HG03460 (cell line): ENCODE data around the gene GGTLC2.
"Not testable (repeated sequence)": the region's sequence is repeated elsewhere in the genome, so short reads cannot be mapped to it uniquely, and the experiment has no call there.

Experiments used
- ATAC-seq: cut with Tn5 transposase; IDR thresholded peaks from one replicate; pipeline ENCODE4 v1.9.1; 2021; ENCODE audit not compliant: unreplicated experiment

Gene GGTLC2

GRCh38 chr22:22667966-22668880, 23.8 kb downstream of the GGTLC2 start:
- ATAC-seq = no peak

- ATAC-seq = no peak
These were observed 24.7 kb downstream of the GGTLC2 start for GRCh38 chr22:22669093-22669492.

DNA sequence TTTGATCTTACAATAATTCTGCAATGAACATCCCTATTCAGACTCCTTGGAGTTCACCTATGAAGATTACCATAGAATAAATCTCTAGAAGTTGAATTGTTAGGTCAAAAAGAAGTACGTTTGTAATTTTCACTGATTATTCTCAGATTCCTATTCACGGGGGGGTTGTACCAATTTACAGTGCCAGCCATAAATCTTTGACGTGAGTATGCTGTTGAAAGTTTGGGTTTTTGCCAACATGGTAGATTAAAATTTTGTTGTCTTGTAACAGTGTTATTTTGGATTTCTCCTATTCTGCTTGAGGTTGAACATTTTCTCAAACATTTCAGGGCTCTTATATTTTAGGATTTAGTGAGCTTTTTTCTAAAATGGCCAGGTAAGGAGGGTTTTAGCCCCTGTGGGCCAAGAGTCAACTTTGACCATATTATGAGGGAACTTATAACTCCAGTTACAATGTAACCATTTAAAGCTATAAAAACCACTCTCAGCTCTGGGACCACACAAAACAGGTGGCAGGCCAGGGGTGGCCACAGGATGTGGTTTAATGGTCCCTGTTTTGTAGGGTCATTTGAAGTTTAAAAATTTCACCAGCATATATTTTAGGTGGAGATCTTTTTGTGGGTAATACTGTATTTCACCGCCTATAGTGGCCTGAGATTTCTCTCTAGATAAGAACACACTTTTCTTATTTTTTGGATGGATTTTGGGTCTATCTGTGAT, 25.8 kb downstream of the GGTLC2 start:
- no peak for ATAC-seq

DNA sequence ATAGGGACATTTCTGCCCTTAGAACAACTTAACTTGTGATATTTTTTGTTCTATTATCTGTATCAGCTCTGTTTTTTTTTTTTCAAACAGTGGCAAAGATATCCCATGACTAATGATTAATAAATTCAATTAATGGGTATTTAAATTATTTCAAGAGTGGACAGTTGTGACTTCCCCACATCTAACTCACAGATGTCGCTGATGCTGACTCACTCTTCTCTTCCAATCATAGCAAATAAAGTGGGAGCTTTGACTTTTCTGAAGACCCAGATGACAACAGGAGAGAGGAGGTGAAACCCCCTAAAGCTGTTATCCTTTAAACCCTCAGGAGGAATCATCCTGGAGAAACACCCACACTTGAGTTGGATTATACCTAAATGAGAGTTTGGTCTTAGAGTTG, 27.1 kb downstream of the GGTLC2 start:
- ATAC-seq = no peak

GRCh38 chr22:22673099-22673498, 28.7 kb downstream of the GGTLC2 start:
- ATAC-seq = no peak

GRCh38 chr22:22673628-22674027, 29.2 kb downstream of the GGTLC2 start:
- no peak for ATAC-seq

DNA sequence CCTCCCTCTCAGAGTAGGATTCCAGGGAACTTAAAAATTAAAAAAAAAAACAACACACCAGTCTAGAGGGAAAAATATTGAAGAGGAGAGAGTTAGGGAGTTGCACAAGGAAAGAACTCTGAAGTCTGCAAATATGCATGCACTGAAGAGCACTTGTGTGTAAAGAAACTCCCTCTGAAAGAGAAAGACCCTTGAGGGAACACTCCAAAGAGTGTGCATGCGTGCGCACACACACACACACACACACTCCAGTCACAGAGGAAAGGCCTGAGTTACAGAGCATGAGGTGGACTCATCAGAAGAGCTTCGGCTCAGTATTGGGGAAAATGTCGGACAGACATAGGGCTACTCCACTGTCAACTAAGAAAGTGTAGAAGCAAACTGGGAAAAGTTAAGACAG, 30.1 kb downstream of the GGTLC2 start:
- no peak for ATAC-seq

- ATAC-seq = no peak
These were observed 34.6 kb downstream of the GGTLC2 start for GRCh38 chr22:22678970-22679369.

DNA sequence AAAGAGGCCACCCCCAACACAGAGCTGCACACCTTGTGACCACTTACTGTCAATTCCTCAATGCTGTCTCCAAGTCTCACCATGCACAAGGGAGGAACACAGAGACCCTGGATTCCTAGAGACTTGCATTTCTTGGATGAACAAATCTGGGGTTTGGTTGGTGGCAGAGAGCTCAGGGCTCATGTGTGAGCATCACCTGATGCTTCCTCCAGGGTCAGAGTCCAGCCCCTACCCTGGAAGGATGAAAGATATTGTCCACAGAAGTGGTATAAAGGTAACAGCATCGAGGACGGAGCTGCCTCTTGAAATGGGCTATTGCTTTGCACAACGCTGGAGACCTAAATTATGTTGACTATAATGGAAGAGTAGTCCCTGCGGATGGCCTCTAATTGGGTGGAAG, 36.0 kb downstream of the GGTLC2 start:
- no peak for ATAC-seq

GRCh38 chr22:22681221-22681739, 36.9 kb downstream of the GGTLC2 start:
- ATAC-seq = no peak

GRCh38 chr22:22682196-22682595, 37.8 kb downstream of the GGTLC2 start:
- no peak for ATAC-seq

DNA sequence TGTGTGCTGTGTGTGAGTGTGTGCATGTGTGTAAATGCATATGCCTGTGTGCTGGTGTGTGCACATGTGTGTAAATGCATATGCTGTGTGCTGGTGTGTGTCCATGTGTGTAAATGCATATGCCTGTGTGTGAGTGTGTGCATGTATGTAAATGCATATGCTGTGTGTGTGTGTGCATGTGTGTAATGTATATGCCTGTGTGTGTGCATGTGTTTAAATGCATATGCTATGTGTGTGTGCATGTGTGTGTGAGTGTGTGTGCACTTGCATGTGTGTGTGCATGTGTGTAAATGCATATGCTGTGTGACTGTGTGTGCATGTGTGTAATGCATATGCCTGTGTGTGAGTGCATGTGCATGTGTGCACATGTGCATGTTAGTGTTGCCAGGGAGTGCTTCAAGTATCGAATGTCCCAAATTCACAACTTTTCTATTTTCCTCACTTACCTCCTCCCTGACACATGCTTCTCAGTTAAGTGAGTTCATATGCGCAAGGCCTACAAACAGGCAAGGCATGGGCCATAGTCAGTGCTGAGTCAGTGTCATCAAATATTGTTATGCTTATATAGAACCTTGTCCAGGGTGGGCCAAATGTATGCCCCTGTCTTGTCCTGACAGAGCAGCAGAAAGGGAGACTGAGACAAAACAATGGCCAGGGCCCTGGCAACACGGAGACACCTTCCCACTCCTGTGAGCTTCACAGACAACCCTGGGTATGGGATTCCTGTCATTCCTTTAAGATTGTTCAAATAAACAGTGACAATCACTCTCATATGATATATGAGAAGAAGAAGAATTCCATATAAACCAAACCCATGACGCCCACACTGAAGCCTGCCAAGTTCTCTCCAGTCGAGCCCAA, 38.6 kb downstream of the GGTLC2 start:
- ATAC-seq = no peak

DNA sequence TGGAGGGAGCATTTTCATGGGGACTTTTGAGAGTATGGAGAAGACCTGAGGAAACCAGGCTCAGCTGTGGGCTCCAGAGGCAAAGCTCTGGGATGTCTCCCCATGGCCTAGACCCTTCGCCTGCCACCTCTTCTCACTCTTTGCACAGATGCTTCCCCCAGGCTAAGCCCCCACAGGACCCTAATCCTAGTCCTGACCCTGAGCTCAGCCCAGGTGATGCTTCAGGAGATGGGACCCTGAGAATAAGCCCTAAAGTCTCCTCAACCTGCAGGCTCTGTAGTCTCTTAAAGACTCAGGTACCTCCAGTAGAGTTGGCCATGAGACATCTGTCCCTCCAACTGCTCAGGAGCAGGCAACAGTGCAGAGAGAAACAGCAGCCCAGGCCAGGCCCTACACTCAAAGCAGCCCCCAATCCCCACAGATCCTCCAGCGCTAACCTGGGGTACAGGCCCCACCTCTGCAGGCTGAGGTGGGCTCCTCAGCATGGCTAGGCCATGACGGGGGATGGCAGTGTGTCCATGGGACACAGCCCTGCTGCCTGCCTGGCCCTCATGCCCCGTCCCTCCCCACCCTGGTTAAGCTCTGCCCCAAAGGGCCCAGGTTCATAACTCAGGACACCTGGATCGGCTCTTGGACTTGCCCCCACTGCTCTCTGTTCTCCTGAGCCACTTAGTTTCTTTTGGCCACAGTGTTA, 39.4 kb downstream of the GGTLC2 start:
- no peak for ATAC-seq

- no peak for ATAC-seq
These were observed 40.5 kb downstream of the GGTLC2 start for GRCh38 chr22:22684580-22685561.

DNA sequence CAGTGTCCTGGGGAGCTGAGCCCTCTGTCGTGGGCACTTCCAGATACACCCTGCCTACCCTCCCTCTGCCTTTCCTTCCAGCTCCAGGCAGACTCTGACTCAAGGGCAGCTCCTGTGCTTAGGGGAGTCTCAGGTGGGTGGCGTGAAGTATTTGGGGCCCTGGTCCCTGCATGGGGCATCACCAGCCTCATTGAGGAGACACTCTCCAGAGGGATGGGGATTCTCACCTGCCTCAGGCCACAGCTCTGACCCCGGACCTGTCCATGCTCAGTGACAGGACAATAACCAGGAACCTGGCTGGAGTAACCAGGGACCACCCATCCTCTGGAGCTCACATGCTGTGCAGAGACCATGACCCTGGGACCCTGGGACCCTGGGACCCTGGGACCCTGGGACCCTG, 41.2 kb downstream of the GGTLC2 start:
- ATAC-seq = no peak

- not testable (repeated sequence) for ATAC-seq
These were observed 42.0 kb downstream of the GGTLC2 start for GRCh38 chr22:22686202-22687115.

- ATAC-seq = no peak
These were observed 43.5 kb downstream of the GGTLC2 start for GRCh38 chr22:22687638-22688500.
